DND-41 (cell line): ENCODE measurements around the gene MT1G.

ENCODE experiments used
- CTCF ChIP-seq: IDR thresholded peaks from 2 replicates; pipeline ENCODE4 v1.5.1; 2012; ENCODE audit warnings: borderline replicate concordance, low read length, moderate library complexity, mild to moderate bottlenecking; ENCODE audit not compliant: poor library complexity, severe bottlenecking; ENCODE audit errors: extremely low read depth
- EZH2 ChIP-seq: IDR thresholded peaks from 3 replicates; pipeline ENCODE4 v1.6.1; 2012; ENCODE audit warnings: borderline replicate concordance, low read depth, mild to moderate bottlenecking, moderate library complexity, low read length, inconsistent platforms; ENCODE audit not compliant: severe bottlenecking

GRCh38 chr16:56618138-56618537 is 49.7 kb downstream of the MT1G start:
- TF ChIP-seq CTCF (no peak), EZH2 (no peak)
